GM19452 (cell line): ENCODE data around the gene IL31.
"Not testable (repeated sequence)": the region's sequence is repeated elsewhere in the genome, so short reads cannot be mapped to it uniquely, and the experiment has no call there.

ENCODE experiments used
- ATAC-seq: cut with Tn5 transposase; IDR thresholded peaks from one replicate; pipeline ENCODE4 v1.9.1; 2021; ENCODE audit not compliant: unreplicated experiment

IL31 gene

GRCh38 chr12:122174155-122174845 is at the start of gene IL31:
TSS of gene IL31 (minus strand) at chr12:122174221. CDS start at chr12:122174172, 49 bp downstream.
- ATAC-seq = no peak

- no peak for ATAC-seq
Observed at GRCh38 chr12:122216445-122216844, 42.4 kb upstream of the IL31 start.

GRCh38 chr12:122215771-122216170 is 41.8 kb upstream of the IL31 start:
- ATAC-seq = no peak

- no peak for ATAC-seq
Observed at GRCh38 chr12:122208073-122208820, 34.2 kb upstream of the IL31 start.

- no peak for ATAC-seq
Observed at GRCh38 chr12:122207391-122207790, 33.4 kb upstream of the IL31 start.

GRCh38 chr12:122206976-122207375 is 33.0 kb upstream of the IL31 start:
- ATAC-seq = no peak

GRCh38 chr12:122206111-122206881 is 32.3 kb upstream of the IL31 start:
- no peak for ATAC-seq

- ATAC-seq = no peak
Observed at GRCh38 chr12:122205053-122205925, 31.3 kb upstream of the IL31 start.

GRCh38 chr12:122204167-122205052 is 30.4 kb upstream of the IL31 start:
- no peak for ATAC-seq

GRCh38 chr12:122203301-122204166 is 29.5 kb upstream of the IL31 start, which contains the start of gene B3GNT4:
TSS of gene B3GNT4 (plus strand) at chr12:122203709. CDS start at chr12:122204619, 910 bp downstream.
- ATAC-seq = no peak

- ATAC-seq = not testable (repeated sequence)
Observed at GRCh38 chr12:122202811-122203210, 28.8 kb upstream of the IL31 start.

GRCh38 chr12:122202017-122202416 is 28.0 kb upstream of the IL31 start:
- no peak for ATAC-seq

- no peak for ATAC-seq
Observed at GRCh38 chr12:122201381-122201780, 27.4 kb upstream of the IL31 start.

GRCh38 chr12:122200541-122201175 is 26.6 kb upstream of the IL31 start:
- no peak for ATAC-seq

- ATAC-seq = no peak
Observed at GRCh38 chr12:122199484-122200355, 25.7 kb upstream of the IL31 start.

GRCh38 chr12:122197612-122197966 is 23.6 kb upstream of the IL31 start:
- no peak for ATAC-seq

GRCh38 chr12:122195405-122195804 is 21.4 kb upstream of the IL31 start:
- no peak for ATAC-seq
